SK-N-SH (cell line): ENCODE measurements around the gene TMEM150C. TPM values are rescaled to one million over a fixed set of nuclear protein-coding genes. Genes with fewer than 3 reads are reported as not detected.
A peak's percentile ranks its signal among the peaks of the same experiment; 100 is the strongest.

Source experiments
- CTCF ChIA-PET: fragments of 300-600, 350-600 bp; formaldehyde crosslinking; extraction: SDS; loops from one replicate; lab custom pipeline; 2021; lab: Yijun Ruan, JAX
- POLR2A ChIA-PET: fragments of 350-600 bp; sonication (Branson Sonifier 250); formaldehyde crosslinking; extraction: SDS; loops from one replicate; lab custom pipeline; 2020; ENCODE audit warnings: antibody characterized with exemption, inconsistent platforms; lab: Yijun Ruan, JAX
- DNase-seq: peaks from one replicate; pipeline ENCODE4 v3.0.0; 2012
- H2AFZ ChIP-seq: fragments of 200-600 bp; sonication (generic); 2 replicates; pipeline ENCODE4 v1.8.1; 2016; ENCODE audit warnings: antibody characterized with exemption, mild to moderate bottlenecking, low read depth
- H3F3A ChIP-seq: fragments of 200-600 bp; sonication (generic); replicated peaks from 2 replicates; pipeline ENCODE3; 2016; ENCODE audit warnings: antibody characterized with exemption, mild to moderate bottlenecking; ENCODE audit not compliant: insufficient read depth
- H3K27ac ChIP-seq, 2 experiments: fragments of 200-500 bp in 1 of 2; fragments of 200-600 bp in 1 of 2; sonication (Bioruptor generic) in 1 of 2; sonication (generic), shearing (Covaris generic) in 1 of 2; 2 replicates each; pipeline versions ENCODE4 v1.5.1 to v1.6.1; 2014 to 2016; ENCODE audit warnings: low read depth in 2 of 2, inconsistent platforms in 1 of 2, low read length in 1 of 2, mild to moderate bottlenecking in 1 of 2, mixed read lengths in 1 of 2
- H3K27me3 ChIP-seq: fragments of 200-600 bp; sonication (generic), shearing (Covaris generic); 2 replicates; pipeline ENCODE4 v1.6.1; 2016; ENCODE audit warnings: mixed run types; ENCODE audit not compliant: insufficient read depth
- H3K36me3 ChIP-seq, 2 experiments: fragments of 200-500 bp in 1 of 2; fragments of 200-600 bp in 1 of 2; sonication (Bioruptor generic) in 1 of 2; sonication (generic) in 1 of 2; replicated peaks in 1 of 2; 2 replicates each; pipeline versions ENCODE3 to v1.5.1; 2014 to 2016; ENCODE audit warnings: low read length in 1 of 2, mild to moderate bottlenecking in 1 of 2; ENCODE audit not compliant: insufficient read depth in 2 of 2, control insufficient read depth in 1 of 2
- H3K4me1 ChIP-seq, 2 experiments: fragments of 200-500 bp in 1 of 2; fragments of 200-600 bp in 1 of 2; sonication (Bioruptor generic) in 1 of 2; sonication (generic), shearing (Covaris generic) in 1 of 2; 2 replicates each; pipeline versions ENCODE4 v1.5.1 to v1.6.1; 2014 to 2016; ENCODE audit warnings: low read depth in 1 of 2, low read length in 1 of 2, mixed run types in 1 of 2; ENCODE audit not compliant: insufficient read depth in 2 of 2, control insufficient read depth in 1 of 2
- H3K4me2 ChIP-seq: fragments of 200-600 bp; sonication (generic), shearing (Covaris generic); 2 replicates; pipeline ENCODE4 v1.6.1; 2017; ENCODE audit warnings: mixed run types
- H3K4me3 ChIP-seq, 2 experiments: fragments of 200-500 bp in 1 of 2; fragments of 200-600 bp in 1 of 2; sonication (Bioruptor generic) in 1 of 2; sonication (generic), shearing (Covaris generic) in 1 of 2; 2 replicates each; pipeline versions ENCODE4 v1.5.1 to v1.8.1; 2014 to 2016; ENCODE audit warnings: low read depth in 2 of 2, inconsistent platforms in 1 of 2, low read length in 1 of 2, mild to moderate bottlenecking in 1 of 2, mixed read lengths in 1 of 2, moderate library complexity in 1 of 2
- H3K79me2 ChIP-seq: fragments of 200-600 bp; sonication (generic); 2 replicates; pipeline ENCODE4 v1.8.1; 2017; ENCODE audit warnings: mild to moderate bottlenecking; ENCODE audit not compliant: insufficient read depth
- H3K9ac ChIP-seq: fragments of 200-600 bp; sonication (generic); 2 replicates; pipeline ENCODE4 v1.6.1; 2017; ENCODE audit warnings: mixed run types
- H3K9me2 ChIP-seq: fragments of 200-600 bp; sonication (generic); 2 replicates; pipeline ENCODE4 v1.6.1; 2017; ENCODE audit warnings: mixed run types
- H3K9me3 ChIP-seq: fragments of 200-600 bp; sonication (generic); 2 replicates; pipeline ENCODE4 v1.6.1; 2017; ENCODE audit warnings: mixed run types, mild to moderate bottlenecking, moderate library complexity
- H4K20me1 ChIP-seq: fragments of 200-600 bp; sonication (generic); 2 replicates; pipeline ENCODE4 v1.6.1; 2017; ENCODE audit warnings: mild to moderate bottlenecking, mixed run types; ENCODE audit not compliant: insufficient read depth
- FOXJ3 ChIP-seq: sonication (generic); formaldehyde crosslinking; IDR thresholded peaks from 2 replicates; pipeline ENCODE4 v1.5.1; 2020; ENCODE audit warnings: mild to moderate bottlenecking, missing genetic modification reagents
- FOXM1 ChIP-seq: IDR thresholded peaks from 2 replicates; pipeline ENCODE4 v1.4.0; 2012; ENCODE audit warnings: low read depth, mild to moderate bottlenecking
- GABPA ChIP-seq: IDR thresholded peaks from 2 replicates; pipeline ENCODE4 v1.4.0; 2012; ENCODE audit warnings: low read depth, mild to moderate bottlenecking
- RAD21 ChIP-seq: IDR thresholded peaks from 2 replicates; pipeline ENCODE4 v1.6.1; 2012; ENCODE audit warnings: mild to moderate bottlenecking, low read length
- RXRA ChIP-seq: IDR thresholded peaks from 2 replicates; pipeline ENCODE4 v1.4.0; 2012; ENCODE audit warnings: low read depth, mild to moderate bottlenecking, borderline replicate concordance
- TCF12 ChIP-seq: IDR thresholded peaks from 2 replicates; pipeline ENCODE4 v1.4.0; 2012
- TEAD4 ChIP-seq: IDR thresholded peaks from 2 replicates; pipeline ENCODE4 v1.4.0; 2012; ENCODE audit warnings: mild to moderate bottlenecking, borderline replicate concordance; ENCODE audit not compliant: insufficient read depth
- YY1 ChIP-seq: IDR thresholded peaks from 2 replicates; pipeline ENCODE4 v1.4.0; 2012; ENCODE audit warnings: low read depth, mild to moderate bottlenecking
- WGBS: methylation state at CpG from one replicate; pipeline ENCODE4 v1.1.6; 2017; ENCODE audit warnings: low lambda C conversion rate; 5-methylcytosine and 5-hydroxymethylcytosine counted together
- polyA plus RNA-seq, 3 experiments: library from polyadenylated mRNA; depleted of rRNA; stranded (reverse); fragments of >200 nt; gene quantifications; 2 replicates each; pipeline ENCODE4 v1.2.3, GENCODE V29; 2012
- TF ChIP-seq, protein P1 (sequence below): fragments of 150-350 bp; IDR thresholded peaks from 2 replicates; pipeline ENCODE4 v1.6.1; 2017; ENCODE audit warnings: antibody characterized with exemption, low read length, low read depth, borderline replicate concordance
- TF ChIP-seq, protein P2 (sequence below): IDR thresholded peaks from 2 replicates; pipeline ENCODE4; 2012
- TF ChIP-seq, protein P3 (sequence below): IDR thresholded peaks from 2 replicates; pipeline ENCODE4 v1.4.0; 2012; ENCODE audit warnings: low read depth, borderline replicate concordance

The TMEM150C gene
- polyA plus RNA-seq, 1 of the 3 experiments (the other 2 are of a cell fraction), result 1.0 TPM

DNA sequence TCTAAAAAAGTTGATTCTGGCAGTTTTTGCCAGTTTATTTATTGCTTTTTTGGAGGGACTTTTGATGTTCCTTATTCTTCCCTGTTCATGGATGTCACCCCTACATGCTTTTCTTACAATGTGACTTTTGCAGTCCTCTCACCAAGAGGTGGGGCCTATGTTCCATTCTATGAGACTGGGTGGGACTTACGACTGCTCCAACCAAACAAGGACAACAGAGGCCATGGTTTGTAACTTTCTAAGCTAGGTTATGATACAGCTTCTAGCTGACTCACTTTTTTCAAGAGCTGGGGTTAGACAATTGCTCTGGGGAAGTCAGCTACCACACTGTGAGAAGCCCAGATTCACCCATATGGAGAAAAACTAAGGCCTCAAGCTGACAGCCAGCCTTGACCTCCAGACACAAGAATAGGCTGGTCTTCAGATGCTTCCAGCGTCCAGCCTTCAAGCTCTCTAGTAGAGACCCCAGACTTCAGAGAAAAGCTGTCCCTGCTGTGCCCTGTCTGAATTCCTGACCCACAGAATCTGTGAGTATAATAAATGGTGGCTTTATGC, 91.9 kb downstream of the TMEM150C start:
- DNase-seq, result no peak
- no peaks in the 10 kb centered on the region for H3K9me3 ChIP-seq
- peak; percentile 30 for TF ChIP-seq RAD21
- TF ChIP-seq GABPA, result no peak
- TF ChIP-seq, all 33 proteins: peak for 1
- H2AFZ ChIP-seq, result no peak overlapping the region
- 87% methylated on average over 1 of the region's 2 CpGs for WGBS
- CTCF ChIA-PET, result interaction anchor here (0.7 to 1.8 kb wide), 4 partner anchors 16 to 329 kb away, joined by 3 to 4 read pairs (median 3); partner anchors contain the start of gene SCD5
- no peak overlapping the region for H3K4me3 ChIP-seq
- no peaks in the 10 kb centered on the region for H4K20me1 ChIP-seq
- H3K36me3 ChIP-seq, result peaks cover 2 to 11% of the 10 kb centered on the region in 2 experiments
- no peak overlapping the region for H3K4me2 ChIP-seq
- no peak overlapping the region for H3K9ac ChIP-seq
- H3K27me3 ChIP-seq, result no peaks in the 10 kb centered on the region
- H3K4me1 ChIP-seq, result no peaks in the 10 kb centered on the region
- H3K9me2 ChIP-seq, result no peaks in the 10 kb centered on the region
- no peaks in the 10 kb centered on the region for H3F3A ChIP-seq
- H3K79me2 ChIP-seq, result no peaks in the 10 kb centered on the region
- H3K27ac ChIP-seq, result no peak overlapping the region
- POLR2A ChIA-PET, result no interaction called here

DNA sequence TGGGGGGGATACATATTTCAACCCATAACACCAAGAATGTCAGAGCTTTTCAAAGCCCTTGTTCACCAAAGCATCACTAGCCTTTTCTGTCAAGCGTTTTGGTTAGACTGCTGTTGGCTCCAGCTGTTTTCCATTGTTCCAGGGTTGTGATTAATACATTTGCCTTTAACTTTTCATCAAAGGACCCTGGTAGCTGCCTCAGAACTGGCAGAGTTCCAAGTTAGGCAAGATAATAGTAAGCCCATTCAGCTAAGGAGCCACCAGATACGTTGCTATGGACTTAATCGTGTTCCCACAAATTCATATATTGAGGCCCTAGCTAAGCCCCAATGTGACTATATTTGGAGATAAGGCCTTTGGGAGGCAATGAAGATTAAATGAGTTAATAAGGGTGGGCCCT, 94.3 kb downstream of the TMEM150C start:
- H3K4me3 ChIP-seq, result no peak overlapping the region

More for the DNA sequence above, 94.3 kb downstream of the TMEM150C start:
- H3K9me3 ChIP-seq, result no peaks in the 10 kb centered on the region
- TF ChIP-seq TEAD4 (no peak), FOXM1 (no peak), YY1 (no peak), FOXJ3 (CRISPR knock-in tag) (no peak), TCF12 (no peak), RXRA (no peak)
- TF ChIP-seq, protein P1, sequence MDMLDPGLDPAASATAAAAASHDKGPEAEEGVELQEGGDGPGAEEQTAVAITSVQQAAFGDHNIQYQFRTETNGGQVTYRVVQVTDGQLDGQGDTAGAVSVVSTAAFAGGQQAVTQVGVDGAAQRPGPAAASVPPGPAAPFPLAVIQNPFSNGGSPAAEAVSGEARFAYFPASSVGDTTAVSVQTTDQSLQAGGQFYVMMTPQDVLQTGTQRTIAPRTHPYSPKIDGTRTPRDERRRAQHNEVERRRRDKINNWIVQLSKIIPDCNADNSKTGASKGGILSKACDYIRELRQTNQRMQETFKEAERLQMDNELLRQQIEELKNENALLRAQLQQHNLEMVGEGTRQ, result no peak
- TF ChIP-seq, protein P2, sequence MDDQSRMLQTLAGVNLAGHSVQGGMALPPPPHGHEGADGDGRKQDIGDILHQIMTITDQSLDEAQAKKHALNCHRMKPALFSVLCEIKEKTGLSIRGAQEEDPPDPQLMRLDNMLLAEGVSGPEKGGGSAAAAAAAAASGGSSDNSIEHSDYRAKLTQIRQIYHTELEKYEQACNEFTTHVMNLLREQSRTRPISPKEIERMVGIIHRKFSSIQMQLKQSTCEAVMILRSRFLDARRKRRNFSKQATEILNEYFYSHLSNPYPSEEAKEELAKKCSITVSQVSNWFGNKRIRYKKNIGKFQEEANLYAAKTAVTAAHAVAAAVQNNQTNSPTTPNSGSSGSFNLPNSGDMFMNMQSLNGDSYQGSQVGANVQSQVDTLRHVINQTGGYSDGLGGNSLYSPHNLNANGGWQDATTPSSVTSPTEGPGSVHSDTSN, result no peak
- TF ChIP-seq, protein P3, sequence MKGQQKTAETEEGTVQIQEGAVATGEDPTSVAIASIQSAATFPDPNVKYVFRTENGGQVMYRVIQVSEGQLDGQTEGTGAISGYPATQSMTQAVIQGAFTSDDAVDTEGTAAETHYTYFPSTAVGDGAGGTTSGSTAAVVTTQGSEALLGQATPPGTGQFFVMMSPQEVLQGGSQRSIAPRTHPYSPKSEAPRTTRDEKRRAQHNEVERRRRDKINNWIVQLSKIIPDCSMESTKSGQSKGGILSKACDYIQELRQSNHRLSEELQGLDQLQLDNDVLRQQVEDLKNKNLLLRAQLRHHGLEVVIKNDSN, result no peak
- TF ChIP-seq, all 33 proteins: peak for 0
- DNase-seq, result no peak
- Histone ChIP-seq H2AFZ (no peak overlapping the region), H3K79me2 (no peaks in the 10 kb centered on the region), H3K27ac (no peak overlapping the region), H3K4me1 (no peaks in the 10 kb centered on the region; a peak in 1 of 4 replicates), H3K27me3 (no peaks in the 10 kb centered on the region), H3K9ac (no peak overlapping the region), H3F3A (peaks cover 5% of the 10 kb centered on the region), H4K20me1 (no peaks in the 10 kb centered on the region), H3K36me3 (peaks cover 10 to 21% of the 10 kb centered on the region in 2 experiments), H3K9me2 (no peaks in the 10 kb centered on the region), H3K4me2 (no peak overlapping the region)
- POLR2A ChIA-PET, result no interaction called here
- CTCF ChIA-PET, result interaction anchor here (0.9 to 1.2 kb wide), 5 partner anchors 41 to 608 kb away, joined by 3 to 7 read pairs (median 3); no protein-coding TSS in a partner anchor
- WGBS, result 93% methylated on average over 3 of the region's 3 CpGs
